ENCODE measurements around the gene CSTA.
"Not testable (repeated sequence)": the region's sequence is repeated elsewhere in the genome, so short reads cannot be mapped to it uniquely, and the experiment has no call there.

Gene CSTA

GRCh38 chr3:122322095-122323075 lies 2.7 kb upstream of the CSTA start:
- no peak for DNase-seq (ENCODE audit: low read depth in 2 of 2)

GRCh38 chr3:122325769-122326168 lies 721 bp downstream of the CSTA start:
- no peak for DNase-seq (ENCODE audit: low read depth in 2 of 2)

GRCh38 chr3:122331886-122332285 lies 6.8 kb downstream of the CSTA start:
- no peak for DNase-seq (ENCODE audit: low read depth in 2 of 2)

- DNase-seq (ENCODE audit: low read depth in 2 of 2) = no peak
These were observed 7.5 kb downstream of the CSTA start for GRCh38 chr3:122332551-122332950.

GRCh38 chr3:122342803-122343202 lies 17.8 kb downstream of the CSTA start:
- DNase-seq (ENCODE audit: low read depth in 2 of 2) = no peak

GRCh38 chr3:122343654-122344053 lies 18.6 kb downstream of the CSTA start:
- DNase-seq (ENCODE audit: low read depth in 2 of 2) = no peak

GRCh38 chr3:122349171-122349570 lies 24.1 kb downstream of the CSTA start:
- DNase-seq (ENCODE audit: low read depth in 2 of 2) = no peak

GRCh38 chr3:122350814-122351418 lies 25.9 kb downstream of the CSTA start:
- DNase-seq (ENCODE audit: low read depth in 2 of 2) = no peak

- DNase-seq (ENCODE audit: low read depth in 2 of 2) = no peak
These were observed 26.6 kb downstream of the CSTA start for GRCh38 chr3:122351612-122352011.

GRCh38 chr3:122353215-122353614 lies 28.2 kb downstream of the CSTA start:
- no peak for DNase-seq (ENCODE audit: low read depth in 2 of 2)

- DNase-seq (ENCODE audit: low read depth in 2 of 2) = no peak
These were observed 28.9 kb downstream of the CSTA start for GRCh38 chr3:122353893-122354401.

- no peak for DNase-seq (ENCODE audit: low read depth in 2 of 2)
These were observed 30.6 kb downstream of the CSTA start for GRCh38 chr3:122355612-122356011.

GRCh38 chr3:122356402-122356801 lies 31.4 kb downstream of the CSTA start:
- DNase-seq (ENCODE audit: low read depth in 2 of 2) = no peak

GRCh38 chr3:122357828-122358702 lies 33.0 kb downstream of the CSTA start:
- DNase-seq (ENCODE audit: low read depth in 2 of 2) = no peak

GRCh38 chr3:122358703-122359032 lies 33.6 kb downstream of the CSTA start:
- DNase-seq (ENCODE audit: low read depth in 2 of 2) = no peak

GRCh38 chr3:122362026-122362425 lies 37.0 kb downstream of the CSTA start:
- no peak for DNase-seq (ENCODE audit: low read depth in 2 of 2)

- DNase-seq (ENCODE audit: low read depth in 2 of 2) = no peak
These were observed 39.4 kb downstream of the CSTA start for GRCh38 chr3:122364490-122364889.

- DNase-seq (ENCODE audit: low read depth in 2 of 2) = no peak
These were observed 40.0 kb downstream of the CSTA start for GRCh38 chr3:122365073-122365472.

GRCh38 chr3:122365582-122366378 lies 40.7 kb downstream of the CSTA start:
- not testable (repeated sequence) for DNase-seq (ENCODE audit: low read depth in 2 of 2)

- no peak for DNase-seq (ENCODE audit: low read depth in 2 of 2)
These were observed 41.3 kb downstream of the CSTA start for GRCh38 chr3:122366379-122366749.

- no peak for DNase-seq (ENCODE audit: low read depth in 2 of 2)
These were observed 49.0 kb downstream of the CSTA start for GRCh38 chr3:122374034-122374433.
